Neuronal stem cell (in vitro differentiated cells): ENCODE measurements around the gene CNTNAP2.
A peak's percentile ranks its signal among the peaks of the same experiment; 100 is the strongest.

Source experiments
- DNase-seq: peaks from one replicate; pipeline ENCODE4 v3.0.0-alpha.2; 2013; ENCODE audit warnings: low spot score
- H2AFZ ChIP-seq: one replicate; pipeline ENCODE4 v1.6.1; 2013; ENCODE audit warnings: mild to moderate bottlenecking, low read length, inconsistent platforms
- H2AK5ac ChIP-seq: 2 replicates; pipeline ENCODE4 v1.6.1; 2013; ENCODE audit warnings: low read depth, mild to moderate bottlenecking, inconsistent platforms, low read length, moderate library complexity, mixed read lengths
- H2BK120ac ChIP-seq: 2 replicates; pipeline ENCODE4 v1.6.1; 2013; ENCODE audit warnings: low read depth, mild to moderate bottlenecking, inconsistent platforms, low read length, moderate library complexity, mixed read lengths
- H2BK12ac ChIP-seq: one replicate; pipeline ENCODE4 v1.6.1; 2013; ENCODE audit warnings: low read length, inconsistent platforms
- H2BK15ac ChIP-seq: 2 replicates; pipeline ENCODE4 v1.6.1; 2013; ENCODE audit warnings: mild to moderate bottlenecking, low read length, inconsistent platforms, mixed read lengths
- H2BK5ac ChIP-seq: one replicate; pipeline ENCODE4 v1.6.1; 2013; ENCODE audit warnings: inconsistent platforms, mild to moderate bottlenecking, low read length, moderate library complexity
- H3K14ac ChIP-seq: one replicate; pipeline ENCODE4 v1.6.1; 2013; ENCODE audit warnings: low read length, inconsistent platforms
- H3K18ac ChIP-seq: 2 replicates; pipeline ENCODE4 v1.6.1; 2013; ENCODE audit warnings: low read length, inconsistent platforms
- H3K23ac ChIP-seq: 2 replicates; pipeline ENCODE4 v1.6.1; 2013; ENCODE audit warnings: low read depth, mild to moderate bottlenecking, mixed read lengths, low read length, inconsistent platforms; ENCODE audit not compliant: poor library complexity
- H3K27ac ChIP-seq: replicated peaks from 3 replicates; pipeline ENCODE4 v1.5.1; 2013; ENCODE audit warnings: low read length, inconsistent platforms
- H3K27me3 ChIP-seq, 3 experiments: 2 replicates each; pipeline ENCODE4 v1.6.1; 2013; ENCODE audit warnings: low read length in 3 of 3, mild to moderate bottlenecking in 2 of 3, inconsistent platforms in 1 of 3, low read depth in 1 of 3, mixed read lengths in 1 of 3, moderate library complexity in 1 of 3; ENCODE audit not compliant: control insufficient read depth in 3 of 3, insufficient read depth in 3 of 3
- H3K36me3 ChIP-seq, 2 donors: replicated peaks in 1 of 2; 2 replicates each; pipeline ENCODE4 v1.6.1; 2013; ENCODE audit warnings: low read length in 2 of 2; ENCODE audit not compliant: control insufficient read depth in 2 of 2, insufficient read depth in 2 of 2
- H3K4ac ChIP-seq: 2 replicates; pipeline ENCODE4 v1.6.1; 2013; ENCODE audit warnings: inconsistent platforms, mild to moderate bottlenecking, low read length, moderate library complexity
- H3K4me1 ChIP-seq, 2 donors: 1 replicate in 1 of 2; 2 replicates in 1 of 2; pipeline ENCODE4 v1.6.1; 2013; ENCODE audit warnings: low read length in 2 of 2, low read depth in 1 of 2; ENCODE audit not compliant: control insufficient read depth in 2 of 2, insufficient read depth in 1 of 2
- H3K4me2 ChIP-seq: one replicate; pipeline ENCODE4 v1.6.1; 2013; ENCODE audit warnings: mild to moderate bottlenecking, low read length, inconsistent platforms; ENCODE audit not compliant: insufficient read depth, poor library complexity, severe bottlenecking
- H3K4me3 ChIP-seq, 2 donors: 2 replicates each; pipeline ENCODE4 v1.5.1; 2013; ENCODE audit warnings: low read length in 2 of 2, mild to moderate bottlenecking in 2 of 2, inconsistent platforms in 1 of 2, moderate library complexity in 1 of 2
- H3K79me1 ChIP-seq: one replicate; pipeline ENCODE4 v1.6.1; 2013; ENCODE audit warnings: low read depth, mild to moderate bottlenecking, inconsistent platforms, low read length, moderate library complexity
- H3K9ac ChIP-seq: one replicate; pipeline ENCODE4 v1.6.1; 2013; ENCODE audit warnings: mild to moderate bottlenecking, low read depth, low read length, inconsistent platforms; ENCODE audit not compliant: poor library complexity
- H3K9me3 ChIP-seq, 2 donors: replicated peaks in 1 of 2; 2 replicates each; pipeline versions ENCODE3 to v1.6.1; 2013; ENCODE audit warnings: low read length in 2 of 2, mild to moderate bottlenecking in 2 of 2, inconsistent platforms in 1 of 2, low read depth in 1 of 2, mixed read lengths in 1 of 2, moderate library complexity in 1 of 2; ENCODE audit not compliant: control insufficient read depth in 2 of 2, insufficient read depth in 1 of 2
- H4K8ac ChIP-seq: one replicate; pipeline ENCODE4 v1.6.1; 2013; ENCODE audit warnings: low read depth, mild to moderate bottlenecking, inconsistent platforms, low read length, moderate library complexity
- H4K91ac ChIP-seq: one replicate; pipeline ENCODE4 v1.6.1; 2013; ENCODE audit warnings: low read length, low read depth, mild to moderate bottlenecking, inconsistent platforms; ENCODE audit not compliant: poor library complexity
- WGBS, 2 donors: extraction: QIAGEN DNeasy Blood & Tissue Kit; methylation state at CpG; one replicate each; pipeline ENCODE4 v1.1.7; 2013; ENCODE audit warnings: missing lambda C conversion rate in 2 of 2, mixed read lengths in 1 of 2; ENCODE audit not compliant: insufficient read length in 2 of 2, insufficient replicate concordance in 1 of 2; ENCODE audit errors: extremely low coverage in 2 of 2; 5-methylcytosine and 5-hydroxymethylcytosine counted together

Gene CNTNAP2

GRCh38 chr7:147639037-147639436 is 1522.4 kb downstream of the CNTNAP2 start:
- H3K27ac ChIP-seq: no peak overlapping the region
- H3K4ac ChIP-seq: no peak overlapping the region
- no peak overlapping the region for H2BK15ac ChIP-seq
- no peak overlapping the region for H3K9ac ChIP-seq
- no peak for DNase-seq
- no peak overlapping the region for H2AFZ ChIP-seq
- no peak overlapping the region for H4K8ac ChIP-seq
- H4K91ac ChIP-seq: no peak overlapping the region
- H2BK12ac ChIP-seq: no peak overlapping the region
- H3K18ac ChIP-seq: no peak overlapping the region
- peaks cover 0 to 4% of the 10 kb centered on the region in 2 donors for H3K4me1 ChIP-seq
- no peak overlapping the region for H2BK120ac ChIP-seq
- H3K23ac ChIP-seq: no peak overlapping the region
- no peak overlapping the region for H3K4me3 ChIP-seq
- H3K79me1 ChIP-seq: no peaks in the 10 kb centered on the region
- no peaks in the 10 kb centered on the region for H3K9me3 ChIP-seq
- H3K36me3 ChIP-seq: no peaks in the 10 kb centered on the region
- no peak overlapping the region for H2BK5ac ChIP-seq
- no peak overlapping the region for H2AK5ac ChIP-seq
- no peak overlapping the region for H3K14ac ChIP-seq
- no CpG with 5 or more reads among the region's 6 CpGs for WGBS, 2 donors
- H3K4me2 ChIP-seq: no peak overlapping the region
- H3K27me3 ChIP-seq: no peaks in the 10 kb centered on the region

GRCh38 chr7:147639751-147640150 is 1523.2 kb downstream of the CNTNAP2 start:
- Histone ChIP-seq H3K18ac (no peak overlapping the region), H3K9me3 (no peaks in the 10 kb centered on the region), H3K4me2 (no peak overlapping the region), H2BK12ac (no peak overlapping the region), H3K23ac (no peak overlapping the region), H2AFZ (no peak overlapping the region), H3K14ac (no peak overlapping the region), H3K79me1 (no peaks in the 10 kb centered on the region), H4K8ac (no peak overlapping the region), H3K36me3 (no peaks in the 10 kb centered on the region), H4K91ac (no peak overlapping the region), H3K4me3 (no peak overlapping the region), H3K27ac (no peak overlapping the region), H3K4ac (no peak overlapping the region), H3K9ac (no peak overlapping the region), H2BK5ac (no peak overlapping the region), H2AK5ac (no peak overlapping the region), H2BK15ac (no peak overlapping the region), H2BK120ac (no peak overlapping the region), H3K4me1 (peaks cover 0 to 4% of the 10 kb centered on the region in 2 donors), H3K27me3 (no peaks in the 10 kb centered on the region)
- no CpG with 5 or more reads among the region's 3 CpGs for WGBS, 2 donors
- no peak for DNase-seq

- Histone ChIP-seq H2AFZ (peak overlapping the region; percentile 7), H2AK5ac (no peak overlapping the region), H3K27me3 (no peaks in the 10 kb centered on the region), H3K27ac (no peak overlapping the region), H3K18ac (no peak overlapping the region), H3K4me2 (no peak overlapping the region), H3K4me1 (peaks cover 0 to 4% of the 10 kb centered on the region in 2 donors), H3K79me1 (no peaks in the 10 kb centered on the region), H4K8ac (no peak overlapping the region), H2BK120ac (no peak overlapping the region), H3K14ac (no peak overlapping the region), H2BK12ac (no peak overlapping the region), H2BK5ac (no peak overlapping the region), H3K9ac (no peak overlapping the region), H3K23ac (no peak overlapping the region), H3K4ac (no peak overlapping the region), H3K36me3 (no peaks in the 10 kb centered on the region), H3K9me3 (no peaks in the 10 kb centered on the region), H2BK15ac (no peak overlapping the region), H4K91ac (no peak overlapping the region), H3K4me3 (no peak overlapping the region)
- DNase-seq: no peak
- no CpG with 5 or more reads among the region's 9 CpGs for WGBS, 2 donors
These were observed 1524.2 kb downstream of the CNTNAP2 start for GRCh38 chr7:147640821-147641220.

GRCh38 chr7:147646568-147646967 is 1530.0 kb downstream of the CNTNAP2 start:
- no peak overlapping the region for H2BK15ac ChIP-seq
- no peak overlapping the region for H2AK5ac ChIP-seq
- H2BK5ac ChIP-seq: no peak overlapping the region
- H3K27me3 ChIP-seq: no peaks in the 10 kb centered on the region
- H3K14ac ChIP-seq: no peak overlapping the region
- no peak for DNase-seq
- no CpG with 5 or more reads among the region's 4 CpGs for WGBS, 2 donors
- no peak overlapping the region for H2BK12ac ChIP-seq
- no peaks in the 10 kb centered on the region for H3K36me3 ChIP-seq
- H3K4me2 ChIP-seq: no peak overlapping the region
- no peak overlapping the region for H2AFZ ChIP-seq
- no peak overlapping the region for H3K23ac ChIP-seq
- H3K9ac ChIP-seq: no peak overlapping the region
- no peak overlapping the region for H2BK120ac ChIP-seq
- H3K4me3 ChIP-seq: no peak overlapping the region
- no peaks in the 10 kb centered on the region for H3K4me1 ChIP-seq
- H3K79me1 ChIP-seq: no peaks in the 10 kb centered on the region
- H3K4ac ChIP-seq: no peak overlapping the region
- no peak overlapping the region for H3K27ac ChIP-seq
- H4K91ac ChIP-seq: no peak overlapping the region
- H3K9me3 ChIP-seq: no peaks in the 10 kb centered on the region
- H4K8ac ChIP-seq: no peak overlapping the region
- H3K18ac ChIP-seq: no peak overlapping the region
